HL-60 (cell line): Measurements from ENCODE around the gene PLEKHA5.
"Not testable (repeated sequence)": the region's sequence is repeated elsewhere in the genome, so short reads cannot be mapped to it uniquely, and the experiment has no call there.

Experiments used
- GABPA ChIP-seq: IDR thresholded peaks from 2 replicates; pipeline ENCODE4 v1.6.1; 2012; ENCODE audit warnings: low read depth
- POLR2AphosphoS5 ChIP-seq: IDR thresholded peaks from 2 replicates; pipeline ENCODE4 v1.6.1; 2012; ENCODE audit warnings: low read depth
- SPI1 ChIP-seq: IDR thresholded peaks from 2 replicates; pipeline ENCODE4 v1.6.1; 2012; ENCODE audit warnings: low read depth, mild to moderate bottlenecking, borderline replicate concordance
- TF ChIP-seq, protein P1 (sequence below): IDR thresholded peaks from one replicate; pipeline ENCODE4 v1.5.1; 2011; ENCODE audit warnings: low read length, control low read depth, inconsistent platforms; ENCODE audit not compliant: insufficient read depth
- TF ChIP-seq, protein P2 (sequence below): IDR thresholded peaks from 2 replicates; pipeline ENCODE4 v1.6.1; 2012; ENCODE audit warnings: low read depth; ENCODE audit not compliant: insufficient replicate concordance

DNA sequence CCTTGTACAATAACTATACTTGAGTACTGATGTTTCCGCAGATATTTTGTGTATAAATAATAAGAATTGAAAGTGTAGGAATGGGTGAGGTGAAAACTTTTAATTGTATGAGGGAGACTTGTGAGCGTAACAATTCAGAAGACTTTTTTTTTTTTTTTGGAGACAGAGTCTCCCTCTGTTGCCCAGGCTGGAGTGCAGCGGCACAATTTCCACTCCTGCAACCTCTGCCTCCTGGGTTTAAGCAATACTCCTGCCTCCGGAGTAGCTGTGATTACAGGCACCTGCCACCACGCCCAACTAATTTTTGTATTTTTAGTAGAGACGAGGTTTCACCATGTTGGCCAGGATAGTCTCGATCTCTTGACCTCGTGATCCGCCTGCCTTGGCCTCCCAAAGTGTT, 40.8 kb downstream of the PLEKHA5 start:
- TF ChIP-seq, protein P1, sequence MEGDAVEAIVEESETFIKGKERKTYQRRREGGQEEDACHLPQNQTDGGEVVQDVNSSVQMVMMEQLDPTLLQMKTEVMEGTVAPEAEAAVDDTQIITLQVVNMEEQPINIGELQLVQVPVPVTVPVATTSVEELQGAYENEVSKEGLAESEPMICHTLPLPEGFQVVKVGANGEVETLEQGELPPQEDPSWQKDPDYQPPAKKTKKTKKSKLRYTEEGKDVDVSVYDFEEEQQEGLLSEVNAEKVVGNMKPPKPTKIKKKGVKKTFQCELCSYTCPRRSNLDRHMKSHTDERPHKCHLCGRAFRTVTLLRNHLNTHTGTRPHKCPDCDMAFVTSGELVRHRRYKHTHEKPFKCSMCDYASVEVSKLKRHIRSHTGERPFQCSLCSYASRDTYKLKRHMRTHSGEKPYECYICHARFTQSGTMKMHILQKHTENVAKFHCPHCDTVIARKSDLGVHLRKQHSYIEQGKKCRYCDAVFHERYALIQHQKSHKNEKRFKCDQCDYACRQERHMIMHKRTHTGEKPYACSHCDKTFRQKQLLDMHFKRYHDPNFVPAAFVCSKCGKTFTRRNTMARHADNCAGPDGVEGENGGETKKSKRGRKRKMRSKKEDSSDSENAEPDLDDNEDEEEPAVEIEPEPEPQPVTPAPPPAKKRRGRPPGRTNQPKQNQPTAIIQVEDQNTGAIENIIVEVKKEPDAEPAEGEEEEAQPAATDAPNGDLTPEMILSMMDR, result not testable (repeated sequence)
- not testable (repeated sequence) for TF ChIP-seq GABPA, POLR2AphosphoS5, SPI1
- TF ChIP-seq, protein P2, sequence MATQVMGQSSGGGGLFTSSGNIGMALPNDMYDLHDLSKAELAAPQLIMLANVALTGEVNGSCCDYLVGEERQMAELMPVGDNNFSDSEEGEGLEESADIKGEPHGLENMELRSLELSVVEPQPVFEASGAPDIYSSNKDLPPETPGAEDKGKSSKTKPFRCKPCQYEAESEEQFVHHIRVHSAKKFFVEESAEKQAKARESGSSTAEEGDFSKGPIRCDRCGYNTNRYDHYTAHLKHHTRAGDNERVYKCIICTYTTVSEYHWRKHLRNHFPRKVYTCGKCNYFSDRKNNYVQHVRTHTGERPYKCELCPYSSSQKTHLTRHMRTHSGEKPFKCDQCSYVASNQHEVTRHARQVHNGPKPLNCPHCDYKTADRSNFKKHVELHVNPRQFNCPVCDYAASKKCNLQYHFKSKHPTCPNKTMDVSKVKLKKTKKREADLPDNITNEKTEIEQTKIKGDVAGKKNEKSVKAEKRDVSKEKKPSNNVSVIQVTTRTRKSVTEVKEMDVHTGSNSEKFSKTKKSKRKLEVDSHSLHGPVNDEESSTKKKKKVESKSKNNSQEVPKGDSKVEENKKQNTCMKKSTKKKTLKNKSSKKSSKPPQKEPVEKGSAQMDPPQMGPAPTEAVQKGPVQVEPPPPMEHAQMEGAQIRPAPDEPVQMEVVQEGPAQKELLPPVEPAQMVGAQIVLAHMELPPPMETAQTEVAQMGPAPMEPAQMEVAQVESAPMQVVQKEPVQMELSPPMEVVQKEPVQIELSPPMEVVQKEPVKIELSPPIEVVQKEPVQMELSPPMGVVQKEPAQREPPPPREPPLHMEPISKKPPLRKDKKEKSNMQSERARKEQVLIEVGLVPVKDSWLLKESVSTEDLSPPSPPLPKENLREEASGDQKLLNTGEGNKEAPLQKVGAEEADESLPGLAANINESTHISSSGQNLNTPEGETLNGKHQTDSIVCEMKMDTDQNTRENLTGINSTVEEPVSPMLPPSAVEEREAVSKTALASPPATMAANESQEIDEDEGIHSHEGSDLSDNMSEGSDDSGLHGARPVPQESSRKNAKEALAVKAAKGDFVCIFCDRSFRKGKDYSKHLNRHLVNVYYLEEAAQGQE, result not testable (repeated sequence)
